ENCODE results near the gene LRIT3.

The LRIT3 gene

DNA sequence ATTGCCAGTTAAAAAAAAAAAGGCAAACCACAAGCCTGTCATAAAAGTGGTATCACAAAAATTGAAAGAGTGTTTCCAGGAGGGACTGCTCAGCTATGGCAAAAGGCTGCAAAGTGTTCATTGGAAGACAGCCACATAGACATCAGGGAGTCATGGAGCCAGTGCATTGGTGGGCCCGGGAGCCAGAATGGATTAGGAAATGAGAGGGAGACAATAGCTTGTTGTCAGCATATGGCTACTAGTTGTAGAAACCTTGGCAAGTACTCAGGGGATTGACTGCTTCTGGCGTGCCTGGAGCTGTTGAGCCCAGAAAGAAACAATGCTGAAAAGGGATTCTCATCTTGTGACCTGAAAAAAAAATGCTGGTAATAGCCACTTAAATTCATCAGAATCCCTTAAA is 27.3 kb upstream of the LRIT3 start:
- H3K4me3 ChIP-seq (ENCODE audit: low read depth, low read length): no peak overlapping the region

DNA sequence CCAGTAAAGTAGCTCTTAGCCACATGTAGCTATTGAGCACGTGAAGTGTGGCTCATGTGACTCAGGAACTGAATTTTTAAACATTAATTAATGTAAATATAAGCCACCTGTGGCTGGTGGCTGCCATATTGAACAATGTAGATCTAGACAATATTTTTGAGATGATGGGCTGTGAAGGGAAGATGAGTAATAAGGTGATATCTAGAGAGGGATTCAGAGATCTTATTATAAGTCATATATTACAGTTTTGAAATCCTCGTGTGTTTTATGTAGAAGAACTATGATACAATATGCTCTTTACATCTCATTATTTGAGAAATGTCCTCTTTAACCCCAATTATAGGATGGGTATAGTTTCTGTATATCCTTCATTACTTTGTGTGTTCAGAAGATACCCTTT is 26.7 kb upstream of the LRIT3 start:
- H3K4me3 ChIP-seq (ENCODE audit: low read depth, low read length): no peak overlapping the region
- TF ChIP-seq, protein P1, sequence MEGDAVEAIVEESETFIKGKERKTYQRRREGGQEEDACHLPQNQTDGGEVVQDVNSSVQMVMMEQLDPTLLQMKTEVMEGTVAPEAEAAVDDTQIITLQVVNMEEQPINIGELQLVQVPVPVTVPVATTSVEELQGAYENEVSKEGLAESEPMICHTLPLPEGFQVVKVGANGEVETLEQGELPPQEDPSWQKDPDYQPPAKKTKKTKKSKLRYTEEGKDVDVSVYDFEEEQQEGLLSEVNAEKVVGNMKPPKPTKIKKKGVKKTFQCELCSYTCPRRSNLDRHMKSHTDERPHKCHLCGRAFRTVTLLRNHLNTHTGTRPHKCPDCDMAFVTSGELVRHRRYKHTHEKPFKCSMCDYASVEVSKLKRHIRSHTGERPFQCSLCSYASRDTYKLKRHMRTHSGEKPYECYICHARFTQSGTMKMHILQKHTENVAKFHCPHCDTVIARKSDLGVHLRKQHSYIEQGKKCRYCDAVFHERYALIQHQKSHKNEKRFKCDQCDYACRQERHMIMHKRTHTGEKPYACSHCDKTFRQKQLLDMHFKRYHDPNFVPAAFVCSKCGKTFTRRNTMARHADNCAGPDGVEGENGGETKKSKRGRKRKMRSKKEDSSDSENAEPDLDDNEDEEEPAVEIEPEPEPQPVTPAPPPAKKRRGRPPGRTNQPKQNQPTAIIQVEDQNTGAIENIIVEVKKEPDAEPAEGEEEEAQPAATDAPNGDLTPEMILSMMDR (IDR thresholded peaks at IDR 0.05; ENCODE audit: borderline replicate concordance, insufficient read depth, low read depth, low read length): no peak

More for the DNA sequence above, 27.3 kb upstream of the LRIT3 start:
- TF ChIP-seq, protein P1 (IDR thresholded peaks at IDR 0.05; ENCODE audit: borderline replicate concordance, insufficient read depth, low read depth, low read length): no peak

DNA sequence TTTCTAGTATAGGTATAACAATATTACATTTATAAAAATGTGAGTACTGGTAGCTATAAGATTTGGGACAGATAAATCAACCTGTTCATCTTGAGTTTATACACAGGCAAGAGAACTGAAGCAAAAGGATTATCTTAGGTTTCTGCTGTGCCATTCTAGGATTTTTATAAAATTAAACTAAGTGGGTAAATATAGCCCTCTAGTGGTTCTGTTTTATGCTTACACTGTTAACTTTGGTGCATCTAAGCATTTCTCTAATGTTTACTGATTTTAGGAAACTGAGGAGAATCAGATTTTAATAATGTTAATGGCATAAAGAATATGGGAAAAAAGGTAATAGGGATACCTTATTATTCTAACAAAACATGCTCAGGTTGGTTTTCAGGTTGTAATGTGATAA is 21.2 kb upstream of the LRIT3 start:
- no peak overlapping the region for H3K4me3 ChIP-seq (ENCODE audit: low read depth, low read length)
- TF ChIP-seq, protein P1 (IDR thresholded peaks at IDR 0.05; ENCODE audit: borderline replicate concordance, insufficient read depth, low read depth, low read length): no peak

DNA sequence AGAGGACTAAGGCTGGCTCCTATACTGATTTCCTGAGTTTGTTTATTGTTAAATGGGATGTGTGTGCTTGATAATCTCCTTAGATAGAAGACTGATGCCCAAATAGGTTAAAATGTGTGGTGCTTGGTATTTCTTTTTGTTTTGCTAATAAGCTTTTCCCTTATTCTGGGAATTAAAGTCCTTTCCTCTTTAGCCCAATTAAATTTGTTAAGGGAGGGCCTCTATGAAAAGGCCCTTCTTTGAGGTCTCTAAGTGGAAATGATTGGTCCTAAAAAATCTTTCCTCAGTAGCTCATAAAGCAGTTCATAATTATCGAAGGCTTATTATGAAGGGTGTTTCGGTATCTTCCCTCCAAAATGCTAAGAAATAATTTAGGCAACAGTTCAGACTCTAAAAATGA is 20.2 kb upstream of the LRIT3 start, which contains the start of gene RRH:
TSS of gene RRH (plus strand) at position 301 of the 400 bp plus-strand sequence. CDS start at position 357, 56 bp downstream.
- no peak within 1 kb of the TSS for H3K4me3 ChIP-seq (ENCODE audit: low read depth, low read length)
- TF ChIP-seq, protein P1 (IDR thresholded peaks at IDR 0.05; ENCODE audit: borderline replicate concordance, insufficient read depth, low read depth, low read length): no peak

DNA sequence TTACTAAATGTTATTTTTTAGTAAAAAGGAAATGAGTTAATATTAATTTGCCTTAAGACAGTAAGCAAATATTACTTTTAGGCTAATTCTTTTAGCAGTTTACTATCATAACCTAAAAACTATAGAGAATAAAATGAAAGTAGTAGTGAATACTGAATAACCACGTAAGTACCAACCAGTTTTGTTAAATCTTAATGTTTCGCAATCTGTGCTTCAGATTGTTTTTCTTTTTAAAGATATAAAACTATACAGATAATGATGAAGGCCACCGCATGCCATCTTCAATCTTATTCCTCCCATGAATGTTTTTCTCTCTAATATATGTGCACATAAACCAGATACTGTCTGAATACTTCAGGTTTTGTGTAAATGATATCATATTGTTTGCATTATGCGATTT is 14.2 kb upstream of the LRIT3 start:
- no peak overlapping the region for H3K4me3 ChIP-seq (ENCODE audit: low read depth, low read length)
- TF ChIP-seq, protein P1 (IDR thresholded peaks at IDR 0.05; ENCODE audit: borderline replicate concordance, insufficient read depth, low read depth, low read length): no peak

DNA sequence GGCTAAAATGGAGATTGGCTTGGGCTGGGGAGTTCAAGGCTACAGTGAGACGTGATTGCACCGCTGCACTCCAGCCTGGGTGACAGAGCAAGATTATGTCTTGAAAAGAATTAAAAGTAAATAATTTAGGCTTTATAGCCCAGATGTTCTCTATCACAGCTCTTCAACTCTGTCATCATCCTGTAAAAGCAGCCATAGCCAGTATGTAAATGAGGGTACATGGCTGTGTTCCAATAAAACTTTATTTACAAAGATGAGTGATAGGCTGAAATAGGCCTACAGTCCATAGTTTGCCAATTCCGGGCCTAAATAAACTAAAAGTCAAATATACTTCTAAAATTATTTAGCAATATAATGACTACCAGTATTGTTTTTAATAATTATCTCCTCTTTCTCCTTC is 10.9 kb upstream of the LRIT3 start:
- TF ChIP-seq, protein P1 (IDR thresholded peaks at IDR 0.05; ENCODE audit: borderline replicate concordance, insufficient read depth, low read depth, low read length): no peak
- no peak overlapping the region for H3K4me3 ChIP-seq (ENCODE audit: low read depth, low read length)

DNA sequence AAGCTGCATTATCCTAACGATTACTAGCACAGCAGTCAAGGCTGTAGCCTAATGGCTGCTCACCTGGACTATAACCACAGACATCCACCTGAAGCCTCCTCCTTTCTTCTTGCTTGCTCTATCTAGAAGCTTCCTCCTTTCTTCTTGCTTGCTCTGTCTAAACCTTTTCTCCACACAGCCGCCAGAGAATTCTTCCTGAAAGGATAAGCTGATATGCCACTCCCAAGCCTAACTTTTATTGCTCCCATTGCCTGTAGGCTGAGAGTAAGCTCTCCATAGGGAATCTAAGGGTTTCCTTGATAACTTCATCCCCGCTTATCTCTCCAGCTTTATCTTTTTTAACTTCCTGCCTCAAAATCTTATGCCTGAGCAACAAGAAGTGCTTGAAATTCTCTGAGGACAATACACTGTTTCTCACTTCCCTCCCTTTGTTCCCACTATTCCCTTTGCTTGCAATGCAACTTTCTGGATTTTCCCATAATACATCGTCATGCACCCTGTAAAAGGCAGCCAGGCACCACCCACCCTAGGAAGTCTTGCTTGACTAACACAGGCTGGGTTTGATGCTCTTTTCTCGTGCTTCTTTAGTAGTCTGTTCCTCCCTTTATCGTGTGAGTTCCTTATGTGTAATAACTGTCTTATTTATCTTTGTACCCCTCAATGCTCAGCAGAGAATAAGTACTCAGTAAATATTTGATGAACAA is 1.4 kb upstream of the LRIT3 start:
- no peak overlapping the region for H3K4me3 ChIP-seq (ENCODE audit: low read depth, low read length)

More for the DNA sequence above, 1.4 kb upstream of the LRIT3 start:
- TF ChIP-seq, protein P1 (IDR thresholded peaks at IDR 0.05; ENCODE audit: borderline replicate concordance, insufficient read depth, low read depth, low read length): no peak
